GM12873 (cell line): Measurements from ENCODE around the gene USP15.

Experiments used
- TF ChIP-seq, protein P1 (sequence below): IDR thresholded peaks from 2 replicates; pipeline ENCODE4 v1.5.1; 2012; ENCODE audit warnings: low read depth, mild to moderate bottlenecking, moderate library complexity, low read length, control low read depth; ENCODE audit not compliant: insufficient read depth; ENCODE audit errors: missing control alignments

USP15 gene

GRCh38 chr12:62435303-62436163, 175.3 kb downstream of the USP15 start:
- TF ChIP-seq, protein P1, sequence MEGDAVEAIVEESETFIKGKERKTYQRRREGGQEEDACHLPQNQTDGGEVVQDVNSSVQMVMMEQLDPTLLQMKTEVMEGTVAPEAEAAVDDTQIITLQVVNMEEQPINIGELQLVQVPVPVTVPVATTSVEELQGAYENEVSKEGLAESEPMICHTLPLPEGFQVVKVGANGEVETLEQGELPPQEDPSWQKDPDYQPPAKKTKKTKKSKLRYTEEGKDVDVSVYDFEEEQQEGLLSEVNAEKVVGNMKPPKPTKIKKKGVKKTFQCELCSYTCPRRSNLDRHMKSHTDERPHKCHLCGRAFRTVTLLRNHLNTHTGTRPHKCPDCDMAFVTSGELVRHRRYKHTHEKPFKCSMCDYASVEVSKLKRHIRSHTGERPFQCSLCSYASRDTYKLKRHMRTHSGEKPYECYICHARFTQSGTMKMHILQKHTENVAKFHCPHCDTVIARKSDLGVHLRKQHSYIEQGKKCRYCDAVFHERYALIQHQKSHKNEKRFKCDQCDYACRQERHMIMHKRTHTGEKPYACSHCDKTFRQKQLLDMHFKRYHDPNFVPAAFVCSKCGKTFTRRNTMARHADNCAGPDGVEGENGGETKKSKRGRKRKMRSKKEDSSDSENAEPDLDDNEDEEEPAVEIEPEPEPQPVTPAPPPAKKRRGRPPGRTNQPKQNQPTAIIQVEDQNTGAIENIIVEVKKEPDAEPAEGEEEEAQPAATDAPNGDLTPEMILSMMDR = peak; percentile 76

DNA sequence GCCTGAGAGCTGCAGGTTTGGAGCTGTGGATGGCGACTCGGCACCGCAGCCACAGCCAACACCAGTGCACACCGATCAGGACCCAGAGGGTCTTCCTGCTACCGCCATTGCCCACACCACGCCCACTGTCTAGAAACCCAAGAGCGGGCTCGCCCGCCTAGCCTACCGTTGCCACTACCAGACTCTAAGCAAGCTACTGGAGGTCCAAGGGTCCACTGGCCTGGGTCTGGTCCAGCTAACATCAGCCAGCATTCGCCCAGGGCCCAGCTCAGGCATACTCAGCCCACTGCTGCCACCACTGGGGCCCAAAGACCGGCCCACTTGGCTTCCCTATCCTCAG, 175.9 kb downstream of the USP15 start:
- TF ChIP-seq, protein P1 = no peak

- TF ChIP-seq, protein P1 = peak; percentile 64
These were observed 178.0 kb downstream of the USP15 start for GRCh38 chr12:62438098-62438692.

DNA sequence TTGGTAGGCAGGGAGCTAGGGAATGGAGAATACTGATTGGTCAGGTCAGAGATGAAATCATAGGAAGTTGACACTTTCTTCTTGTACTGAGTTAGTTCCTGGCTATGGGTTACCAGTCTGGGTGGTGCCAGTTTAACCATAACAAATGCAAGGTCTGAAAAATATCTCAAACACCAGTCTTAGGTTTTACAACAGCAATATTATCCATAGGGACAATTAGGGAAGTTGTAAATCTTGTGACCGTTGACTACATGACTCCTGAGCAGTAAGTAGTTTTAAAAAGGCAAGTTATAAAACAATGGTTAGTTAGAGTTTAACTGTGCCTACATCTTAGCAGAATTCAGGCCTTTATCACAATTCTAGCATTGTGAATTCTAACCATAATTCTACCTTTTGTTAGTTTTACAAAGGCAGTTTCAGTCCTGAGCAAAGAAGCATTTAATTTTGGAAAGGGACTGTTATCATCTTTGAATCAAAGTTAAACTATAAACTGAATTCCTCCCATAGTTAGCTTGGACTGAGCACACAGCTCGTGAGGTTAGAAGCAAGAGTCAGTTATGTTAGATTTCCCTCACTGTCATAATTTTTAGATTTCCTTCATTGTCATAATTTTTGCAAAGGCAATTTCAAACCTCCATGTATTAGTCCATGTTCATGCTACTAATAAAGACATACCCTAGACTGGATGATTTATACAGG, 186.7 kb downstream of the USP15 start:
- TF ChIP-seq, protein P1 = no peak

- TF ChIP-seq, protein P1 = no peak
These were observed 188.2 kb downstream of the USP15 start for GRCh38 chr12:62448436-62448835.

GRCh38 chr12:62458626-62459025, 198.4 kb downstream of the USP15 start:
- TF ChIP-seq, protein P1 = no peak

DNA sequence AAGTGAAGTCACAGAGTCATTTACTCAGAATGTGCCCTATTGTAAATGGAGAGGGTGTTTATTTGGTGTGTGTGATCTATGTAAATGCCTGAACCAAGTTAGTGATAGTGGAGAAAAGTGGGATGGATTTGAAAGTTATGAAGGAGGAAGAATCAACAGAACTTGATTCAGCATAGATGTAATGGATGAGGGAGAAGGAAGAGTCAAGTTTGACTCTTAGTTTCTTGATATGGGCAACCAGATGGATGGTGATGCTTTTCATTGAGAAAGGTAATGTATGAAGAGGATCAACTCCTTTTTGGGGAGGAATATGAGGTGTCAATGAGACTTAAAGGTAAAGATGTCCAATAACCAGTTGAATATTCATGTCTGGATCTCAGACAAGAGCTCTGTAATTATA, 199.8 kb downstream of the USP15 start:
- TF ChIP-seq, protein P1 = no peak
